Esophagus squamous epithelium (tissue), 4 donors: ENCODE results near the gene SPTBN4.

Experiments
- CTCF ChIP-seq, 6 experiments: fragments of 450-650 bp in 4 of 6; fragments of 200-600 bp in 2 of 6; sonication (generic) in 2 of 6; IDR thresholded peaks; one replicate each; pipeline ENCODE4 v1.5.1; 2016 to 2019; ENCODE audit warnings: antibody characterized with exemption in 6 of 6, mild to moderate bottlenecking in 4 of 6, moderate library complexity in 4 of 6
- POLR2A ChIP-seq, 4 donors: fragments of 450-650 bp; IDR thresholded peaks; one replicate each; pipeline ENCODE4 v1.6.1; 2017; ENCODE audit warnings: antibody characterized with exemption in 4 of 4, mild to moderate bottlenecking in 4 of 4, moderate library complexity in 3 of 4

DNA sequence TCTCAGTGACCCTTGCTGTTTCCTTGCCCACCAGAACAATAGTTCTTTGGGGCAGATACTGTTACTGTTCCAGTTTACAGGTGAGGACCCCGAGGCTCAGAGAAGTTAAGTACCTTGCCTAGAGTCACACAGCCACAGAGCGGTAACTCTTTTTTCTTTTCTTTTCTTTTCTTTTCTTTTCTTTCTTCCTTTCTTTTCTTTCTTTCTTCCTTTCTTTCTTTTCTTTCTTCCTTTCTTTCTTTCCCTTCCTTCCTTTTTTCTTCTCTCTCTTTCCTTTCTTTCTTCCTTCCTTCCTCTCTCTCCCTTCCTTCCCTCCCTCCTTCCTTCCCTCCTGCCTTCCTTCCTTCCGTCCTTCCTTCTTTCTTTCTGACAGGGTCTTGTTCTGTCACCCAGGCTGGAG lies 48.8 kb upstream of the SPTBN4 start:
- no peak for TF ChIP-seq POLR2A (IDR thresholded peaks at IDR 0.05)
- TF ChIP-seq CTCF (IDR thresholded peaks at IDR 0.05) = no peak
